WTC11 (cell line): ENCODE results near the gene DSTN. TPM values are rescaled to one million over a fixed set of nuclear protein-coding genes. Genes with fewer than 3 reads are reported as not detected.

ENCODE experiments used
- ATAC-seq: fragments of 200-7000 bp; cut with Tn5 transposase; 2 replicates; pipeline ENCODE4 v1.10.0; 2021; ENCODE audit warnings: mild to moderate bottlenecking, moderate library complexity
- CTCF ChIA-PET: fragments of 300-600 bp; sonication (Branson Sonifier 250); formaldehyde crosslinking; loops from one replicate; lab custom pipeline; 2021; ENCODE audit warnings: antibody characterized with exemption; lab: Charles Lee
- POLR2A ChIA-PET: fragments of 350-600 bp; sonication (Branson Sonifier 250); formaldehyde crosslinking; loops from one replicate; lab custom pipeline; 2021; ENCODE audit warnings: antibody characterized with exemption; lab: Charles Lee
- DNase-seq: peaks from one replicate; pipeline ENCODE4 v3.0.0; 2021; ENCODE audit warnings: low spot score
- H3K27ac Mint-ChIP-seq: 2 replicates; pipeline ENCODE4 v1.8.0; 2021; ENCODE audit warnings: mixed read lengths
- H3K27me3 Mint-ChIP-seq: 2 replicates; pipeline ENCODE4 v1.8.0; 2021; ENCODE audit warnings: low read depth, mild to moderate bottlenecking, moderate library complexity, mixed read lengths
- H3K36me3 Mint-ChIP-seq: 2 replicates; pipeline ENCODE4 v1.8.0; 2021; ENCODE audit warnings: mixed read lengths
- H3K4me1 Mint-ChIP-seq: 2 replicates; pipeline ENCODE4 v1.8.0; 2022; ENCODE audit warnings: mixed read lengths
- H3K4me3 Mint-ChIP-seq: 2 replicates; pipeline ENCODE4 v1.8.0; 2021; ENCODE audit warnings: mild to moderate bottlenecking, moderate library complexity, mixed read lengths
- H3K9me3 Mint-ChIP-seq: 2 replicates; pipeline ENCODE4 v1.8.0; 2021; ENCODE audit warnings: mixed read lengths
- ETV6 ChIP-seq: sonication (generic); formaldehyde crosslinking; IDR thresholded peaks from 2 replicates; pipeline ENCODE4 v1.8.1; 2022; ENCODE audit warnings: mild to moderate bottlenecking, missing genetic modification reagents
- GTF2I ChIP-seq: fragments of 250-450 bp; sonication (Bioruptor Pico); conservative IDR thresholded peaks from 2 replicates; pipeline ENCODE4 v1.4.0; 2021; ENCODE audit warnings: mild to moderate bottlenecking
- KAT7 ChIP-seq: sonication (generic); formaldehyde crosslinking; IDR thresholded peaks from 2 replicates; pipeline ENCODE4 v1.8.1; 2023; ENCODE audit warnings: missing genetic modification reagents, mild to moderate bottlenecking, borderline replicate concordance
- NR2C2 ChIP-seq: sonication (generic); formaldehyde crosslinking; IDR thresholded peaks from 2 replicates; pipeline ENCODE4 v1.8.0; 2022; ENCODE audit warnings: mild to moderate bottlenecking, missing genetic modification reagents
- SMAD3 ChIP-seq: sonication (generic); formaldehyde crosslinking; IDR thresholded peaks from 2 replicates; pipeline ENCODE4 v1.8.0; 2022; ENCODE audit warnings: missing genetic modification reagents, mild to moderate bottlenecking, borderline replicate concordance
- SMAD4 ChIP-seq: sonication (generic); formaldehyde crosslinking; IDR thresholded peaks from 2 replicates; pipeline ENCODE4 v1.8.0; 2022; ENCODE audit warnings: mild to moderate bottlenecking, missing genetic modification reagents
- TCF7 ChIP-seq: sonication (generic); formaldehyde crosslinking; IDR thresholded peaks from 2 replicates; pipeline ENCODE4 v1.8.0; 2022; ENCODE audit warnings: mild to moderate bottlenecking, low read depth, missing genetic modification reagents, moderate library complexity
- ZNF121 ChIP-seq: sonication (generic); formaldehyde crosslinking; IDR thresholded peaks from 2 replicates; pipeline ENCODE4 v1.8.0; 2023; ENCODE audit warnings: missing genetic modification reagents
- ZNF232 ChIP-seq: sonication (generic); formaldehyde crosslinking; IDR thresholded peaks from 2 replicates; pipeline ENCODE4 v1.8.0; 2022; ENCODE audit warnings: mild to moderate bottlenecking, missing genetic modification reagents
- ZNF396 ChIP-seq: fragments of 250-450 bp; sonication (Bioruptor Pico); IDR thresholded peaks from 2 replicates; pipeline ENCODE4 v1.8.0; 2021; ENCODE audit warnings: mild to moderate bottlenecking, moderate library complexity, borderline replicate concordance
- ZNF416 ChIP-seq: fragments of 250-450 bp; sonication (Bioruptor Pico); IDR thresholded peaks from 2 replicates; pipeline ENCODE4 v1.9.0; 2021; ENCODE audit warnings: mild to moderate bottlenecking, inconsistent platforms
- total RNA-seq: library from RNA; stranded (reverse); gene quantifications from 3 replicates; pipeline ENCODE4 v1.2.3, GENCODE V29; 2021
- TF ChIP-seq, protein P1 (sequence below): sonication (generic); formaldehyde crosslinking; IDR thresholded peaks from 2 replicates; pipeline ENCODE4 v1.8.1; 2022; ENCODE audit warnings: mild to moderate bottlenecking, missing genetic modification reagents, moderate library complexity, borderline replicate concordance
- TF ChIP-seq, protein P2 (sequence below): sonication (generic); formaldehyde crosslinking; IDR thresholded peaks from 2 replicates; pipeline ENCODE4 v1.8.1; 2022; ENCODE audit warnings: low read depth, missing genetic modification reagents, borderline replicate concordance
- TF ChIP-seq, protein P3 (sequence below): sonication (generic); formaldehyde crosslinking; IDR thresholded peaks from 2 replicates; pipeline ENCODE4 v1.8.0; 2022; ENCODE audit warnings: mild to moderate bottlenecking, missing genetic modification reagents
- TF ChIP-seq, protein P4 (sequence below): sonication (generic); formaldehyde crosslinking; IDR thresholded peaks from 2 replicates; pipeline ENCODE4 v1.8.1; 2023; ENCODE audit warnings: mild to moderate bottlenecking, missing genetic modification reagents
- TF ChIP-seq, protein P5 (sequence below): sonication (generic); formaldehyde crosslinking; IDR thresholded peaks from 2 replicates; pipeline ENCODE4 v1.8.0; 2022; ENCODE audit warnings: mild to moderate bottlenecking, missing genetic modification reagents
- TF ChIP-seq, protein P6 (sequence below): fragments of 250-450 bp; sonication (Bioruptor Pico); IDR thresholded peaks from 2 replicates; pipeline ENCODE4 v2.1.2; 2022; ENCODE audit warnings: mild to moderate bottlenecking, moderate library complexity
- TF ChIP-seq, protein P7 (sequence below): fragments of 250-450 bp; sonication (Bioruptor Pico); IDR thresholded peaks from 2 replicates; pipeline ENCODE4 v1.8.0; 2021; ENCODE audit warnings: mild to moderate bottlenecking

The DSTN gene
- total RNA-seq, 1 experiment from 2014 or later = 153 TPM

DNA sequence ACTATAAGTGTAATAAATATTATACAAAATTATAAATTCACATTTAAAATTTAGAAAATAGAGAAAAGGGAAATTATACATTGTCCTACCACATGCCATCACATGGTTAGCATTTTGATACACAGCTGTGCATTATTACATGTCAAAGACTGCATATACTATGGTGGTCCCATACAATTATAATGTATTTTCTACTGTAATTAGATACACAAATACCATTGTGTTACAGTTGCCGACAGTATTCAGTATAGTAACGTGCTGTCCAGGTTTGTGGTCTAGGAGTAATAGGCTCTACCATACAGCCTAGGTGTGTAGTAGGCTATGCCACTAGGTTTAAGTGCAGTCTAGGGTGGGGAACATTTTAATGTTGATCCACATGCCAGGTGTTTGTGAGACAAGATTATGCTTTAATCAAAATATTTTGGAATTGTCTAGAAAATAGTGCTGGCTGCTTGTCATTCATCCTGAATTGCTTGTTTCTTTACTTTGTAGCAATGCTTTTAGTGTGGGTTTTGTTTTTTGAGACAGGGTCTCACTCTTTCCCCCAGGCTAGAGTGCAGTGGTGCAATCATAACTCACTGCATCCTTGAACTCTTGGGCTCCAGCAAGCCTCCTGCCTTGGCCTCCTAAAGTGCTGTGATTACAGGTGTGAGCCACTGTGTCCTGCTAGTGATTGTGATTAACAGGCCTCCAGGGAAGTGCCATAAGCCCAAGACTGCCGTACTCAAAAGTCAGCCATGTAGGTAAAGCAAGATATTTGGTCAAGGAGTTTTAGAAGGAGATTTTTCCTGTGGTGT, 39.0 kb downstream of the DSTN start (continued):
- TF ChIP-seq, protein P1, sequence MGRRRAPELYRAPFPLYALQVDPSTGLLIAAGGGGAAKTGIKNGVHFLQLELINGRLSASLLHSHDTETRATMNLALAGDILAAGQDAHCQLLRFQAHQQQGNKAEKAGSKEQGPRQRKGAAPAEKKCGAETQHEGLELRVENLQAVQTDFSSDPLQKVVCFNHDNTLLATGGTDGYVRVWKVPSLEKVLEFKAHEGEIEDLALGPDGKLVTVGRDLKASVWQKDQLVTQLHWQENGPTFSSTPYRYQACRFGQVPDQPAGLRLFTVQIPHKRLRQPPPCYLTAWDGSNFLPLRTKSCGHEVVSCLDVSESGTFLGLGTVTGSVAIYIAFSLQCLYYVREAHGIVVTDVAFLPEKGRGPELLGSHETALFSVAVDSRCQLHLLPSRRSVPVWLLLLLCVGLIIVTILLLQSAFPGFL = no peak
- TF ChIP-seq NR2C2 (CRISPR knock-in tag) = no peak
- TF ChIP-seq ZNF416 = no peak
- no peak for TF ChIP-seq ZNF232
- no peak for TF ChIP-seq SMAD3
- TF ChIP-seq, protein P2, sequence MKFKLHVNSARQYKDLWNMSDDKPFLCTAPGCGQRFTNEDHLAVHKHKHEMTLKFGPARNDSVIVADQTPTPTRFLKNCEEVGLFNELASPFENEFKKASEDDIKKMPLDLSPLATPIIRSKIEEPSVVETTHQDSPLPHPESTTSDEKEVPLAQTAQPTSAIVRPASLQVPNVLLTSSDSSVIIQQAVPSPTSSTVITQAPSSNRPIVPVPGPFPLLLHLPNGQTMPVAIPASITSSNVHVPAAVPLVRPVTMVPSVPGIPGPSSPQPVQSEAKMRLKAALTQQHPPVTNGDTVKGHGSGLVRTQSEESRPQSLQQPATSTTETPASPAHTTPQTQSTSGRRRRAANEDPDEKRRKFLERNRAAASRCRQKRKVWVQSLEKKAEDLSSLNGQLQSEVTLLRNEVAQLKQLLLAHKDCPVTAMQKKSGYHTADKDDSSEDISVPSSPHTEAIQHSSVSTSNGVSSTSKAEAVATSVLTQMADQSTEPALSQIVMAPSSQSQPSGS = no peak
- no peak for TF ChIP-seq ZNF121 (CRISPR knock-in tag)
- no peak for TF ChIP-seq TCF7 (CRISPR knock-in tag)

DNA sequence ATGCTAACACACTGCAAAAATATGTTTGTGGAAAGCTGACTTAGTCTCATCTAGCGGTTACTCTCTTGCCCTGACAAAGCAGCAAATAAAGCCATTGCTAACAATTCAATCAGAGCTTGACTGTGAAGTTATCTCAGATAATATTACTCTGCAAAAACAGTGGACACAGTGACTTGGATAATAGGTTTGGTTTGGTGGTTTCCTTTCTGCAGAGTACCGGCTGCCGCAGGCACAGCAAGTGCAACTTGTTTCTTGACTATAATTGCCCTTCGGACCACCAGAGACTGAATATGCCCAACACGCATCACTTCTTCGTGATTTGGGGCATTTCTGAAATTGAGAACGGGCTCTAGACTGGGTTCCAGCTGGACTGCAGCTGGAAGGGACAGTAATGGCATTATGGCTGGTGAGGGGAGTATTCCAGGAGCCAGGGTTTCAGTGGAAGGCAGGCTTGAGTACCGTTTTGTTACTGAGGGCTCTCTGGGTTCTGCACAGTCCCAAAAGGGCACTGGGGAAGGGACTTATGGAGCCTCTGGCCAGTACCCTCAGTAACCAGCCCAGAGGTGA, 40.0 kb downstream of the DSTN start:
- no peaks in the 10 kb centered on the region for H3K9me3 Mint-ChIP-seq
- CTCF ChIA-PET = interaction anchor here (1.0 to 1.8 kb wide), 5 partner anchors 8 to 288 kb away, joined by 3 to 9 read pairs (median 4); partner anchors contain the start of gene BFSP1
- H3K27me3 Mint-ChIP-seq = no peaks in the 10 kb centered on the region
- TF ChIP-seq KAT7 (CRISPR knock-in tag) (no peak), ETV6 (no peak), GTF2I (CRISPR knock-in tag) (no peak), ZNF396 (no peak), SMAD4 (CRISPR knock-in tag) (no peak)
- TF ChIP-seq, protein P3, sequence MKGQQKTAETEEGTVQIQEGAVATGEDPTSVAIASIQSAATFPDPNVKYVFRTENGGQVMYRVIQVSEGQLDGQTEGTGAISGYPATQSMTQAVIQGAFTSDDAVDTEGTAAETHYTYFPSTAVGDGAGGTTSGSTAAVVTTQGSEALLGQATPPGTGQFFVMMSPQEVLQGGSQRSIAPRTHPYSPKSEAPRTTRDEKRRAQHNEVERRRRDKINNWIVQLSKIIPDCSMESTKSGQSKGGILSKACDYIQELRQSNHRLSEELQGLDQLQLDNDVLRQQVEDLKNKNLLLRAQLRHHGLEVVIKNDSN (CRISPR knock-in tag) = no peak
- TF ChIP-seq, protein P4, sequence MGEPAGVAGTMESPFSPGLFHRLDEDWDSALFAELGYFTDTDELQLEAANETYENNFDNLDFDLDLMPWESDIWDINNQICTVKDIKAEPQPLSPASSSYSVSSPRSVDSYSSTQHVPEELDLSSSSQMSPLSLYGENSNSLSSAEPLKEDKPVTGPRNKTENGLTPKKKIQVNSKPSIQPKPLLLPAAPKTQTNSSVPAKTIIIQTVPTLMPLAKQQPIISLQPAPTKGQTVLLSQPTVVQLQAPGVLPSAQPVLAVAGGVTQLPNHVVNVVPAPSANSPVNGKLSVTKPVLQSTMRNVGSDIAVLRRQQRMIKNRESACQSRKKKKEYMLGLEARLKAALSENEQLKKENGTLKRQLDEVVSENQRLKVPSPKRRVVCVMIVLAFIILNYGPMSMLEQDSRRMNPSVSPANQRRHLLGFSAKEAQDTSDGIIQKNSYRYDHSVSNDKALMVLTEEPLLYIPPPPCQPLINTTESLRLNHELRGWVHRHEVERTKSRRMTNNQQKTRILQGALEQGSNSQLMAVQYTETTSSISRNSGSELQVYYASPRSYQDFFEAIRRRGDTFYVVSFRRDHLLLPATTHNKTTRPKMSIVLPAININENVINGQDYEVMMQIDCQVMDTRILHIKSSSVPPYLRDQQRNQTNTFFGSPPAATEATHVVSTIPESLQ = no peak
- TF ChIP-seq, protein P2 = no peak
- TF ChIP-seq, protein P5, sequence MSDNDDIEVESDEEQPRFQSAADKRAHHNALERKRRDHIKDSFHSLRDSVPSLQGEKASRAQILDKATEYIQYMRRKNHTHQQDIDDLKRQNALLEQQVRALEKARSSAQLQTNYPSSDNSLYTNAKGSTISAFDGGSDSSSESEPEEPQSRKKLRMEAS = no peak
- TF ChIP-seq, protein P6, sequence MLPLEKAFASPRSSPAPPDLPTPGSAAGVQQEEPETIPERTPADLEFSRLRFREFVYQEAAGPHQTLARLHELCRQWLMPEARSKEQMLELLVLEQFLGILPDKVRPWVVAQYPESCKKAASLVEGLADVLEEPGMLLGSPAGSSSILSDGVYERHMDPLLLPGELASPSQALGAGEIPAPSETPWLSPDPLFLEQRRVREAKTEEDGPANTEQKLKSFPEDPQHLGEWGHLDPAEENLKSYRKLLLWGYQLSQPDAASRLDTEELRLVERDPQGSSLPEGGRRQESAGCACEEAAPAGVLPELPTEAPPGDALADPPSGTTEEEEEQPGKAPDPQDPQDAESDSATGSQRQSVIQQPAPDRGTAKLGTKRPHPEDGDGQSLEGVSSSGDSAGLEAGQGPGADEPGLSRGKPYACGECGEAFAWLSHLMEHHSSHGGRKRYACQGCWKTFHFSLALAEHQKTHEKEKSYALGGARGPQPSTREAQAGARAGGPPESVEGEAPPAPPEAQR (CRISPR knock-in tag) = no peak
- TF ChIP-seq, protein P1 = no peak
- TF ChIP-seq, protein P7, sequence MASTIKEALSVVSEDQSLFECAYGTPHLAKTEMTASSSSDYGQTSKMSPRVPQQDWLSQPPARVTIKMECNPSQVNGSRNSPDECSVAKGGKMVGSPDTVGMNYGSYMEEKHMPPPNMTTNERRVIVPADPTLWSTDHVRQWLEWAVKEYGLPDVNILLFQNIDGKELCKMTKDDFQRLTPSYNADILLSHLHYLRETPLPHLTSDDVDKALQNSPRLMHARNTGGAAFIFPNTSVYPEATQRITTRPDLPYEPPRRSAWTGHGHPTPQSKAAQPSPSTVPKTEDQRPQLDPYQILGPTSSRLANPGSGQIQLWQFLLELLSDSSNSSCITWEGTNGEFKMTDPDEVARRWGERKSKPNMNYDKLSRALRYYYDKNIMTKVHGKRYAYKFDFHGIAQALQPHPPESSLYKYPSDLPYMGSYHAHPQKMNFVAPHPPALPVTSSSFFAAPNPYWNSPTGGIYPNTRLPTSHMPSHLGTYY (CRISPR knock-in tag) = no peak
- no peak overlapping the region for H3K4me3 Mint-ChIP-seq
- H3K27ac Mint-ChIP-seq = peak overlapping the region; percentile 28
- POLR2A ChIA-PET = interaction anchor here (1.1 to 2.1 kb wide), 2 partner anchors 39 to 85 kb away, joined by 3 to 9 read pairs; partner anchors contain the start of gene DSTN
- H3K36me3 Mint-ChIP-seq = peaks cover 6% of the 10 kb centered on the region
- ATAC-seq (no peak), DNase-seq (no peak)
- peaks cover 7% of the 10 kb centered on the region for H3K4me1 Mint-ChIP-seq
